H1 (cell line): ENCODE results near the gene AHNAK2. TPM values are rescaled to one million over a fixed set of nuclear protein-coding genes. Genes with fewer than 3 reads are reported as not detected.

Source experiments
- CTCF ChIA-PET: fragments of 300-600 bp; sonication (Branson Sonifier 250); formaldehyde crosslinking; loops from one replicate; lab custom pipeline; 2021; ENCODE audit not compliant: partially characterized antibody; lab: Charles Lee
- POLR2A ChIA-PET: fragments of 300-600 bp; sonication (Branson Sonifier 250); formaldehyde crosslinking; loops from one replicate; lab custom pipeline; 2021; ENCODE audit warnings: inconsistent platforms; ENCODE audit not compliant: partially characterized antibody; lab: Charles Lee
- DNase-seq, 2 experiments: peaks; one replicate each; pipeline versions ENCODE4 v3.0.0 to v3.0.0-alpha.2; 2010 to 2022; ENCODE audit warnings: low spot score in 2 of 2, low read depth in 1 of 2, mixed read lengths in 1 of 2
- FAIRE-seq: peaks from 2 replicates; lab custom pipeline; 2011; peaks lifted over from hg19 to GRCh38; lab: Jason Lieb, UNC
- H2AFZ ChIP-seq: 2 replicates; pipeline ENCODE4 v1.8.1; 2012; ENCODE audit warnings: low read length, inconsistent platforms
- H2AK5ac ChIP-seq: 2 replicates; pipeline ENCODE4 v1.6.1; 2013; ENCODE audit warnings: low read depth, low read length
- H2BK120ac ChIP-seq: replicated peaks from 2 replicates; pipeline ENCODE3; 2013; ENCODE audit warnings: low read depth, low read length, inconsistent platforms
- H2BK12ac ChIP-seq: 2 replicates; pipeline ENCODE4 v1.6.1; 2013; ENCODE audit warnings: low read depth, low read length
- H2BK15ac ChIP-seq: 2 replicates; pipeline ENCODE4 v1.6.1; 2013; ENCODE audit warnings: low read length
- H2BK20ac ChIP-seq: 2 replicates; pipeline ENCODE4 v1.6.1; 2013; ENCODE audit warnings: low read length
- H2BK5ac ChIP-seq: 2 replicates; pipeline ENCODE4 v1.6.1; 2013; ENCODE audit warnings: low read depth, low read length
- H3K14ac ChIP-seq: 2 replicates; pipeline ENCODE4 v1.6.1; 2013; ENCODE audit warnings: inconsistent platforms; ENCODE audit not compliant: insufficient read length
- H3K18ac ChIP-seq: 2 replicates; pipeline ENCODE4 v1.6.1; 2013; ENCODE audit warnings: low read length; ENCODE audit errors: extremely low read depth
- H3K23ac ChIP-seq: 2 replicates; pipeline ENCODE4 v1.6.1; 2013; ENCODE audit warnings: inconsistent platforms; ENCODE audit not compliant: insufficient read length
- H3K23me2 ChIP-seq: 2 replicates; pipeline ENCODE4 v1.6.1; 2013; ENCODE audit warnings: low read depth, low read length
- H3K27ac ChIP-seq: 2 replicates; pipeline ENCODE4 v1.6.1; 2011; ENCODE audit warnings: low read depth, low read length, inconsistent platforms
- H3K27me3 ChIP-seq, 4 experiments: replicated peaks in 1 of 4; 1 replicate in 1 of 4; 2 replicates in 3 of 4; pipeline versions ENCODE4 v1.6.1 to v1.8.1; 2011 to 2013; ENCODE audit warnings: low read length in 3 of 4, mild to moderate bottlenecking in 3 of 4, inconsistent platforms in 2 of 4, mixed read lengths in 2 of 4, moderate library complexity in 1 of 4; ENCODE audit not compliant: control insufficient read depth in 3 of 4, insufficient read depth in 3 of 4; ENCODE audit errors: extremely low read depth in 1 of 4
- H3K36me3 ChIP-seq, 4 experiments: 2 replicates each; pipeline versions ENCODE4 v1.6.1 to v1.8.1; 2011 to 2013; ENCODE audit warnings: mild to moderate bottlenecking in 4 of 4, low read length in 3 of 4, moderate library complexity in 2 of 4, control low read depth in 1 of 4, inconsistent platforms in 1 of 4; ENCODE audit not compliant: insufficient read depth in 4 of 4, control insufficient read depth in 2 of 4
- H3K4ac ChIP-seq: replicated peaks from 2 replicates; pipeline ENCODE3; 2013; ENCODE audit warnings: low read length, low read depth, mixed read lengths, inconsistent platforms; ENCODE audit not compliant: insufficient read length
- H3K4me1 ChIP-seq, 4 experiments: replicated peaks in 1 of 4; 1 replicate in 1 of 4; 2 replicates in 3 of 4; pipeline versions ENCODE4 v1.6.1 to v1.8.1; 2011 to 2013; ENCODE audit warnings: low read length in 3 of 4, inconsistent platforms in 2 of 4, mixed read lengths in 1 of 4; ENCODE audit not compliant: insufficient read depth in 4 of 4, control insufficient read depth in 3 of 4
- H3K4me2 ChIP-seq, 2 experiments: 2 replicates each; pipeline versions ENCODE4 v1.6.1 to v1.8.1; 2011 to 2013; ENCODE audit warnings: low read depth in 2 of 2, low read length in 2 of 2, control low read depth in 1 of 2, inconsistent platforms in 1 of 2, mild to moderate bottlenecking in 1 of 2; ENCODE audit not compliant: insufficient read depth in 1 of 2
- H3K4me3 ChIP-seq, 4 experiments: fragments of 200-600, 300-600 bp in 1 of 4; sonication (generic), shearing (Covaris generic), sonication (Bioruptor Twin) in 1 of 4; 2 replicates each; pipeline versions ENCODE4 v1.5.1 to v1.8.1; 2011 to 2016; ENCODE audit warnings: low read length in 4 of 4, low read depth in 3 of 4, control low read depth in 2 of 4, inconsistent platforms in 2 of 4, mild to moderate bottlenecking in 2 of 4, mixed read lengths in 1 of 4, moderate library complexity in 1 of 4; ENCODE audit not compliant: insufficient read depth in 2 of 4; ENCODE audit errors: extremely low read depth in 1 of 4
- H3K56ac ChIP-seq: replicated peaks from 2 replicates; pipeline ENCODE3; 2013; ENCODE audit warnings: low read depth, mild to moderate bottlenecking, mixed read lengths, low read length, inconsistent platforms; ENCODE audit not compliant: insufficient read length
- H3K79me1 ChIP-seq: 2 replicates; pipeline ENCODE4 v1.6.1; 2013; ENCODE audit warnings: low read depth, low read length, control low read depth
- H3K79me2 ChIP-seq, 2 experiments: 2 replicates each; pipeline versions ENCODE4 v1.6.1 to v1.8.1; 2012 to 2013; ENCODE audit warnings: low read length in 2 of 2, mild to moderate bottlenecking in 2 of 2, inconsistent platforms in 1 of 2; ENCODE audit not compliant: insufficient read depth in 2 of 2, control insufficient read depth in 1 of 2
- H3K9ac ChIP-seq, 4 experiments: replicated peaks in 1 of 4; 1 replicate in 1 of 4; 2 replicates in 3 of 4; pipeline versions ENCODE4 v1.6.1 to v1.8.1; 2011 to 2013; ENCODE audit warnings: low read depth in 3 of 4, low read length in 3 of 4, control low read depth in 2 of 4, mild to moderate bottlenecking in 2 of 4, moderate library complexity in 2 of 4, inconsistent platforms in 1 of 4; ENCODE audit errors: extremely low read depth in 1 of 4
- H3K9me3 ChIP-seq, 2 experiments: 2 replicates each; pipeline versions ENCODE4 v1.6.1 to v1.8.1; 2012 to 2013; ENCODE audit warnings: mild to moderate bottlenecking in 2 of 2, moderate library complexity in 2 of 2, control low read depth in 1 of 2, inconsistent platforms in 1 of 2, low read depth in 1 of 2, low read length in 1 of 2, mixed read lengths in 1 of 2; ENCODE audit not compliant: insufficient read depth in 2 of 2
- H4K20me1 ChIP-seq, 2 experiments: replicated peaks in 1 of 2; 2 replicates each; pipeline versions ENCODE3 to v1.8.1; 2011 to 2013; ENCODE audit warnings: inconsistent platforms in 2 of 2, low read length in 2 of 2, mild to moderate bottlenecking in 1 of 2; ENCODE audit not compliant: insufficient read depth in 2 of 2, control insufficient read depth in 1 of 2
- H4K5ac ChIP-seq: 2 replicates; pipeline ENCODE4 v1.6.1; 2013; ENCODE audit warnings: low read length, low read depth, mixed read lengths, inconsistent platforms; ENCODE audit not compliant: insufficient read length
- H4K8ac ChIP-seq: 2 replicates; pipeline ENCODE4 v1.8.0; 2013; ENCODE audit warnings: mild to moderate bottlenecking, moderate library complexity, low read length, inconsistent platforms; ENCODE audit not compliant: insufficient read depth; ENCODE audit errors: extremely low read depth
- H4K91ac ChIP-seq: replicated peaks from 2 replicates; pipeline ENCODE3; 2013; ENCODE audit warnings: low read length, mixed read lengths, inconsistent platforms; ENCODE audit not compliant: insufficient read length
- CREB1 ChIP-seq: IDR thresholded peaks from 2 replicates; pipeline ENCODE4 v1.6.1; 2012; ENCODE audit warnings: inconsistent platforms
- GTF2F1 ChIP-seq: IDR thresholded peaks from 2 replicates; pipeline ENCODE4 v1.6.1; 2012; ENCODE audit warnings: low read depth, low read length, improper control_type of control experiment, borderline replicate concordance
- HDAC2 ChIP-seq, 2 experiments: fragments of 300-600 bp in 1 of 2; sonication (generic) in 1 of 2; IDR thresholded peaks; 2 replicates each; pipeline ENCODE4 v1.6.1; 2011 to 2012; ENCODE audit warnings: low read depth in 2 of 2, low read length in 2 of 2, mild to moderate bottlenecking in 2 of 2, moderate library complexity in 2 of 2, borderline replicate concordance in 1 of 2, inconsistent platforms in 1 of 2
- JUND ChIP-seq: IDR thresholded peaks from 2 replicates; pipeline ENCODE4 v1.6.1; 2011; ENCODE audit warnings: mild to moderate bottlenecking, improper control_type of control experiment, low read length
- KDM5A ChIP-seq: fragments of 200-600 bp; IDR thresholded peaks from 2 replicates; pipeline ENCODE4 v1.7.1; 2012; ENCODE audit warnings: mild to moderate bottlenecking, low read length, inconsistent platforms, mixed read lengths
- RBBP5 ChIP-seq: IDR thresholded peaks from 2 replicates; pipeline ENCODE4 v1.7.1; 2012; ENCODE audit warnings: low read depth, mild to moderate bottlenecking, inconsistent platforms, low read length, moderate library complexity, borderline replicate concordance
- SIN3A ChIP-seq, 2 experiments: IDR thresholded peaks in 1 of 2; conservative IDR thresholded peaks in 1 of 2; 2 replicates each; pipeline ENCODE4 v1.6.1; 2011 to 2012; ENCODE audit warnings: low read length in 2 of 2, improper control_type of control experiment in 1 of 2, low read depth in 1 of 2, mild to moderate bottlenecking in 1 of 2
- SP4 ChIP-seq: IDR thresholded peaks from 2 replicates; pipeline ENCODE4 v1.6.1; 2012; ENCODE audit warnings: low read length, inconsistent platforms
- USF2 ChIP-seq: IDR thresholded peaks from 2 replicates; pipeline ENCODE4 v1.6.1; 2011; ENCODE audit warnings: low read length, improper control_type of control experiment
- WGBS, 2 experiments: shearing (Covaris generic) in 1 of 2; methylation state at CpG; one replicate each; pipeline versions ENCODE4 v1.1.6 to v1.1.7; 2013 to 2015; ENCODE audit warnings: low lambda C conversion rate in 2 of 2, mixed read lengths in 2 of 2, inconsistent platforms in 1 of 2, low coverage in 1 of 2, missing lambda C conversion rate in 1 of 2; ENCODE audit not compliant: insufficient replicate concordance in 2 of 2, insufficient coverage in 1 of 2, insufficient read length in 1 of 2; ENCODE audit errors: extremely low coverage in 1 of 2, missing lambda C conversion rate in 1 of 2; 5-methylcytosine and 5-hydroxymethylcytosine counted together
- polyA plus RNA-seq, 7 experiments: library from polyadenylated mRNA; depleted of rRNA in 3 of 7; stranded (reverse) in 5 of 7; unstranded in 2 of 7; fragments of >200 nt in 5 of 7; fragments of 200-250 nt in 2 of 7; gene quantifications; 1 replicate in 5 of 7; 2 replicates in 1 of 7; 4 replicates in 1 of 7; pipeline versions ENCODE4 v1.2.1 to v1.2.3, GENCODE V29; 2011 to 2013; ENCODE audit warnings: missing spikeins in 2 of 7, mixed read lengths in 2 of 7
- total RNA-seq: library from RNA; stranded (reverse); fragmentation: NEBNext Ultra II Directional; extraction: Animal tissue kit (Norgen Biotek cat#: 25700); gene quantifications from 2 replicates; pipeline ENCODE4 v1.2.1, GENCODE V29; 2021

The AHNAK2 gene
- total and polyA plus RNA-seq, 2 of the 8 experiments (the other 6 are each of a cell fraction or from before 2014, with no cell fraction given), result 0.95 to 2.0 TPM

DNA sequence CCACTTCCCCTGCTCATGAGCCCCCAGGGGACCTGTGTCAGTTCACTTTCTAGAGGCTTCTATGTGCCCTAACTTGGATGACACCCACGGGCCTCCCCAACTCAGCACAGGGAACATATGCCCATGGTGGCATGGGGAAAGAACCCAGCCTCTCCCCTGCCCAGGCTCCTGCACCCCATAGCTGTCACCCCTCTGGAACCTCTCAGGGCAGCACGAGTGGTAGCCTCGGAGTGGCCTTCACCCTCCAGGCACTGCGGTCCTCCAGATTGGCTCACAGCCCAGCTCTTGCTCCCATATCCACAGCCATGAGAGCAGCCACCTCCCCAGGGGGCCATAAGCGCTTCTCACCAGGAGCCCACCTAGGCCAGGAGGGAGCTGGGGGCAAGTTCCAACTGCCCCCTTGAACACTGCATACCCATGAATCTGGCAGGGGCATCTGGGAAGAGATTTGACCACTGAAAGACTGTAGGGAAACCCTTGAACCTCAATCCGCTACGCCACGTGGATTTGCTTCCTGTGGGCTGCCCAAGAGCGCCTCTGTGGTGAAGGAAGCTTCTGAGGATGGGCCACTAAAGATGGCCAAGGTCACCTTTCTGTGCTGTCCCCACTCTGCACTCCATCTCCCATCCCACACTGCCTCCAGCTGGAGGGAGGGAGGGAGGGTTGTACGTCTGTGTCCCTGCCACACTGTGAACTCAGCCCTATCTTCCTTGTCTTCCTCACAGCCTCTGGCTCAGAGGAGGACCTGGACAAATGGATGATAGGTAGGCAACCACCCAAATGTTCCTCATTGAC, 41.6 kb downstream of the AHNAK2 start:
- 72% methylated on average over 9 of the region's 10 CpGs; no CpG with 5 or more reads in 1 of the 2 experiments for WGBS, 2 experiments
- H2BK15ac ChIP-seq, result no peak overlapping the region

More for the DNA sequence above, 41.6 kb downstream of the AHNAK2 start:
- Histone ChIP-seq H3K27ac (no peak overlapping the region), H2AK5ac (no peak overlapping the region), H2BK120ac (no peak overlapping the region), H3K9me3 (peaks cover 0 to under 1% of the 10 kb centered on the region in 2 experiments; a peak in 1 of 4 replicates), H3K79me2 (no peaks in the 10 kb centered on the region), H3K4me1 (peaks cover 0 to 12% (median 8%) of the 10 kb centered on the region in 4 experiments; a peak in 5 of 7 replicates), H3K27me3 (peaks cover 22 to 75% (median 46%) of the 10 kb centered on the region in 4 experiments), H3K36me3 (peaks cover 0 to 4% (median 0%) of the 10 kb centered on the region in 4 experiments; a peak in 1 of 8 replicates), H3K9ac (no peak overlapping the region), H3K4me3 (no peak overlapping the region), H3K4me2 (no peak overlapping the region), H2BK20ac (no peak overlapping the region), H4K5ac (no peak overlapping the region), H2BK5ac (no peak overlapping the region), H4K8ac (no peak overlapping the region), H2BK12ac (no peak overlapping the region), H4K91ac (no peak overlapping the region), H3K23me2 (peaks cover 12% of the 10 kb centered on the region; the same call in 1 of the 2 replicates), H3K18ac (no peak overlapping the region), H4K20me1 (no peaks in the 10 kb centered on the region), H2AFZ (no peak overlapping the region), H3K23ac (no peak overlapping the region), H3K56ac (no peak overlapping the region), H3K4ac (no peak overlapping the region), H3K79me1 (no peaks in the 10 kb centered on the region), H3K14ac (no peak overlapping the region)
- DNase-seq (no peak), FAIRE-seq (no peak)
- POLR2A ChIA-PET, result no interaction called here
- TF ChIP-seq KDM5A (no peak), GTF2F1 (no peak), HDAC2 (IDR thresholded peaks at IDR 0.05; ENCODE audit: borderline replicate concordance in 1 of 2, low read depth in 2 of 2, low read length in 2 of 2) (no peak), SIN3A (conservative IDR thresholded peaks at IDR 0.05 in 1 of 2, IDR thresholded peaks at IDR 0.05 in 1 of 2; ENCODE audit: low read depth in 1 of 2, low read length in 2 of 2) (no peak), CREB1 (no peak), SP4 (no peak), RBBP5 (no peak), USF2 (no peak), JUND (no peak)
- CTCF ChIA-PET, result interaction anchor here (0.6 to 4.5 kb wide), 10 partner anchors 8 to 305 kb away, joined by 3 to 21 read pairs (median 3); no protein-coding TSS in a partner anchor
